ENCODE data around the gene TCF7L2.

Gene TCF7L2

GRCh38 chr10:112963835-112964234 is 13.8 kb downstream of the TCF7L2 start:
- no peak for TF ChIP-seq POLR2A (IDR thresholded peaks at IDR 0.05; ENCODE audit: low read depth, low read length)
- no peak for DNase-seq (ENCODE audit: insufficient read length, low spot score)
- no peak for FAIRE-seq

- FAIRE-seq: no peak
These were observed 14.4 kb downstream of the TCF7L2 start for GRCh38 chr10:112964482-112964881.

GRCh38 chr10:112966194-112966855 is 16.3 kb downstream of the TCF7L2 start:
- DNase-seq (ENCODE audit: insufficient read length, low spot score): no peak
- no peak for FAIRE-seq
- TF ChIP-seq POLR2A (IDR thresholded peaks at IDR 0.05; ENCODE audit: low read depth, low read length): no peak

More at GRCh38 chr10:112964482-112964881, 14.4 kb downstream of the TCF7L2 start:
- no peak for TF ChIP-seq POLR2A (IDR thresholded peaks at IDR 0.05; ENCODE audit: low read depth, low read length)
- no peak for DNase-seq (ENCODE audit: insufficient read length, low spot score)

GRCh38 chr10:112967200-112967599 is 17.2 kb downstream of the TCF7L2 start:
- FAIRE-seq (no peak), DNase-seq (ENCODE audit: insufficient read length, low spot score) (no peak)
- TF ChIP-seq POLR2A (IDR thresholded peaks at IDR 0.05; ENCODE audit: low read depth, low read length): no peak

- no peak for DNase-seq (ENCODE audit: insufficient read length, low spot score)
- FAIRE-seq: no peak
- TF ChIP-seq POLR2A (IDR thresholded peaks at IDR 0.05; ENCODE audit: low read depth, low read length): no peak
These were observed 19.1 kb downstream of the TCF7L2 start for GRCh38 chr10:112969131-112969530.

- FAIRE-seq: no peak
- DNase-seq (ENCODE audit: insufficient read length, low spot score): no peak
- no peak for TF ChIP-seq POLR2A (IDR thresholded peaks at IDR 0.05; ENCODE audit: low read depth, low read length)
These were observed 19.5 kb downstream of the TCF7L2 start for GRCh38 chr10:112969542-112969941.

GRCh38 chr10:112970021-112970420 is 20.0 kb downstream of the TCF7L2 start:
- DNase-seq (ENCODE audit: insufficient read length, low spot score) (no peak), FAIRE-seq (no peak)
- no peak for TF ChIP-seq POLR2A (IDR thresholded peaks at IDR 0.05; ENCODE audit: low read depth, low read length)

GRCh38 chr10:112972606-112973005 is 22.6 kb downstream of the TCF7L2 start:
- no peak for TF ChIP-seq POLR2A (IDR thresholded peaks at IDR 0.05; ENCODE audit: low read depth, low read length)
- no peak for DNase-seq (ENCODE audit: insufficient read length, low spot score)
- FAIRE-seq: no peak

GRCh38 chr10:112973046-112973445 is 23.0 kb downstream of the TCF7L2 start:
- FAIRE-seq: no peak
- TF ChIP-seq POLR2A (IDR thresholded peaks at IDR 0.05; ENCODE audit: low read depth, low read length): no peak
- no peak for DNase-seq (ENCODE audit: insufficient read length, low spot score)

- FAIRE-seq (no peak), DNase-seq (ENCODE audit: insufficient read length, low spot score) (no peak)
- no peak for TF ChIP-seq POLR2A (IDR thresholded peaks at IDR 0.05; ENCODE audit: low read depth, low read length)
These were observed 23.8 kb downstream of the TCF7L2 start for GRCh38 chr10:112973805-112974204.

- TF ChIP-seq POLR2A (IDR thresholded peaks at IDR 0.05; ENCODE audit: low read depth, low read length): no peak
- DNase-seq (ENCODE audit: insufficient read length, low spot score): no peak
- FAIRE-seq: no peak
These were observed 27.4 kb downstream of the TCF7L2 start for GRCh38 chr10:112977426-112977898.

GRCh38 chr10:112979927-112980326 is 29.9 kb downstream of the TCF7L2 start:
- DNase-seq (ENCODE audit: insufficient read length, low spot score) (no peak), FAIRE-seq (no peak)
- TF ChIP-seq POLR2A (IDR thresholded peaks at IDR 0.05; ENCODE audit: low read depth, low read length): no peak

GRCh38 chr10:112980937-112981336 is 30.9 kb downstream of the TCF7L2 start:
- DNase-seq (ENCODE audit: insufficient read length, low spot score): no peak
- no peak for FAIRE-seq
- no peak for TF ChIP-seq POLR2A (IDR thresholded peaks at IDR 0.05; ENCODE audit: low read depth, low read length)

GRCh38 chr10:112981553-112981952 is 31.5 kb downstream of the TCF7L2 start:
- DNase-seq (ENCODE audit: insufficient read length, low spot score) (no peak), FAIRE-seq (no peak)
- TF ChIP-seq POLR2A (IDR thresholded peaks at IDR 0.05; ENCODE audit: low read depth, low read length): no peak

GRCh38 chr10:112983444-112984056 is 33.5 kb downstream of the TCF7L2 start:
- TF ChIP-seq POLR2A (IDR thresholded peaks at IDR 0.05; ENCODE audit: low read depth, low read length): no peak
- FAIRE-seq (no peak), DNase-seq (ENCODE audit: insufficient read length, low spot score) (no peak)

Data from H54 (cell line).